Nephron (organoid): ENCODE results near the gene SHTN1.

Experiments used
- H3K27ac Mint-ChIP-seq, 3 experiments: 2 replicates each; pipeline ENCODE4 v1.8.0; 2020; ENCODE audit warnings: mixed read lengths in 3 of 3, mild to moderate bottlenecking in 2 of 3, moderate library complexity in 1 of 3
- H3K27me3 Mint-ChIP-seq: 2 replicates; pipeline ENCODE4 v1.8.0; 2021; ENCODE audit warnings: low read depth, mild to moderate bottlenecking, moderate library complexity, mixed read lengths
- H3K36me3 Mint-ChIP-seq: 2 replicates; pipeline ENCODE4 v1.8.0; 2020; ENCODE audit warnings: low read depth, mixed read lengths
- H3K4me1 Mint-ChIP-seq: 2 replicates; pipeline ENCODE4 v1.8.0; 2020; ENCODE audit warnings: mixed read lengths
- H3K4me3 Mint-ChIP-seq, 3 experiments: 2 replicates each; pipeline ENCODE4 v1.8.0; 2020; ENCODE audit warnings: mild to moderate bottlenecking in 3 of 3, mixed read lengths in 3 of 3, moderate library complexity in 2 of 3
- H3K9me3 Mint-ChIP-seq: 2 replicates; pipeline ENCODE4 v1.8.0; 2020; ENCODE audit warnings: mixed read lengths
- CTCF ChIP-seq, 3 experiments: fragments of 200-600 bp; sonication (generic); IDR thresholded peaks; one replicate each; pipeline ENCODE4 v1.5.0; 2021; ENCODE audit warnings: antibody characterized with exemption in 3 of 3; ENCODE audit not compliant: unreplicated experiment in 3 of 3

The SHTN1 gene

GRCh38 chr10:116875897-116876296 lies 129.1 kb downstream of the SHTN1 start:
- Mint-ChIP-seq H3K4me3 (no peak overlapping the region), H3K4me1 (peaks cover 7% of the 10 kb centered on the region)

GRCh38 chr10:116873134-116873533 lies 131.9 kb downstream of the SHTN1 start:
- peaks cover 6% of the 10 kb centered on the region for H3K27me3 Mint-ChIP-seq
- H3K27ac Mint-ChIP-seq, result no peak overlapping the region
- TF ChIP-seq CTCF (IDR thresholded peaks at IDR 0.05; ENCODE audit: unreplicated experiment in 3 of 3), result no peak
- no peaks in the 10 kb centered on the region for H3K4me1 Mint-ChIP-seq
- no peak overlapping the region for H3K4me3 Mint-ChIP-seq
- no peaks in the 10 kb centered on the region for H3K9me3 Mint-ChIP-seq
- no peaks in the 10 kb centered on the region for H3K36me3 Mint-ChIP-seq

More at GRCh38 chr10:116875897-116876296, 129.1 kb downstream of the SHTN1 start:
- Mint-ChIP-seq H3K36me3 (no peaks in the 10 kb centered on the region), H3K27me3 (no peaks in the 10 kb centered on the region), H3K9me3 (no peaks in the 10 kb centered on the region), H3K27ac (no peak overlapping the region)
- no peak for TF ChIP-seq CTCF (IDR thresholded peaks at IDR 0.05; ENCODE audit: unreplicated experiment in 3 of 3)

GRCh38 chr10:116870949-116871348 lies 134.0 kb downstream of the SHTN1 start:
- TF ChIP-seq CTCF (IDR thresholded peaks at IDR 0.05; ENCODE audit: unreplicated experiment in 3 of 3), result no peak
- H3K27me3 Mint-ChIP-seq, result peaks cover 6% of the 10 kb centered on the region
- no peaks in the 10 kb centered on the region for H3K36me3 Mint-ChIP-seq
- H3K9me3 Mint-ChIP-seq, result no peaks in the 10 kb centered on the region
- no peaks in the 10 kb centered on the region for H3K4me1 Mint-ChIP-seq
- no peak overlapping the region for H3K27ac Mint-ChIP-seq
- H3K4me3 Mint-ChIP-seq, result no peak overlapping the region

- Mint-ChIP-seq H3K27ac (no peak overlapping the region), H3K9me3 (no peaks in the 10 kb centered on the region), H3K4me1 (no peaks in the 10 kb centered on the region), H3K4me3 (no peak overlapping the region), H3K36me3 (no peaks in the 10 kb centered on the region), H3K27me3 (peaks cover 6% of the 10 kb centered on the region)
- no peak for TF ChIP-seq CTCF (IDR thresholded peaks at IDR 0.05; ENCODE audit: unreplicated experiment in 3 of 3)
These were observed 136.3 kb downstream of the SHTN1 start for GRCh38 chr10:116868722-116869121.

- no peak overlapping the region for H3K27ac Mint-ChIP-seq
- TF ChIP-seq CTCF (IDR thresholded peaks at IDR 0.05; ENCODE audit: unreplicated experiment in 3 of 3), result no peak
- no peak overlapping the region for H3K4me3 Mint-ChIP-seq
- H3K36me3 Mint-ChIP-seq, result no peaks in the 10 kb centered on the region
- H3K9me3 Mint-ChIP-seq, result no peaks in the 10 kb centered on the region
- H3K27me3 Mint-ChIP-seq, result peaks cover 6% of the 10 kb centered on the region
- no peaks in the 10 kb centered on the region for H3K4me1 Mint-ChIP-seq
These were observed 136.8 kb downstream of the SHTN1 start for GRCh38 chr10:116868198-116868676.

GRCh38 chr10:116866987-116867595 lies 137.9 kb downstream of the SHTN1 start:
- H3K27me3 Mint-ChIP-seq, result peaks cover 6% of the 10 kb centered on the region
- H3K36me3 Mint-ChIP-seq, result no peaks in the 10 kb centered on the region
- H3K4me3 Mint-ChIP-seq, result no peak overlapping the region
- no peak overlapping the region for H3K27ac Mint-ChIP-seq
- no peak for TF ChIP-seq CTCF (IDR thresholded peaks at IDR 0.05; ENCODE audit: unreplicated experiment in 3 of 3)
- H3K9me3 Mint-ChIP-seq, result no peaks in the 10 kb centered on the region
- H3K4me1 Mint-ChIP-seq, result no peaks in the 10 kb centered on the region
